Right lobe of liver (tissue), 6 donors: ENCODE results near the gene C5. TPM values are rescaled to one million over a fixed set of nuclear protein-coding genes. Genes with fewer than 3 reads are reported as not detected.
A peak's percentile ranks its signal among the peaks of the same experiment; 100 is the strongest.

Source experiments
- ATAC-seq, 4 donors: fragments of 200-7000 bp; cut with Tn5 transposase; one replicate each; pipeline ENCODE4 v1.9.1; 2020; ENCODE audit warnings: mild to moderate bottlenecking in 4 of 4, moderate library complexity in 4 of 4
- DNase-seq, 3 donors: peaks; one replicate each; pipeline ENCODE4 v3.0.0-alpha.2; 2020
- H3K27ac ChIP-seq, 3 donors: fragments of 200-600 bp; one replicate each; pipeline ENCODE4 v1.8.0; 2022
- H3K27me3 ChIP-seq, 2 donors: fragments of 200-600 bp; one replicate each; pipeline ENCODE4 v1.8.0; 2022
- H3K36me3 ChIP-seq, 4 donors: fragments of 200-600 bp; sonication (generic) in 1 of 4; one replicate each; pipeline versions ENCODE4 v1.5.1 to v1.8.0; 2017 to 2022; ENCODE audit warnings: control low read depth in 1 of 4
- H3K4me1 ChIP-seq, 4 donors: fragments of 200-600 bp; sonication (generic) in 1 of 4; one replicate each; pipeline versions ENCODE4 v1.5.1 to v1.8.0; 2017 to 2022; ENCODE audit warnings: control low read depth in 1 of 4
- H3K4me3 ChIP-seq, 3 donors: fragments of 200-600 bp; one replicate each; pipeline ENCODE4 v1.8.0; 2022
- H3K9me3 ChIP-seq, 4 donors: fragments of 200-600 bp; sonication (generic) in 1 of 4; one replicate each; pipeline versions ENCODE4 v1.5.1 to v1.8.0; 2017 to 2022; ENCODE audit warnings: control low read depth in 1 of 4
- CTCF ChIP-seq, 4 donors: fragments of 200-600 bp in 3 of 4; fragments of 450-650 bp in 1 of 4; IDR thresholded peaks; one replicate each; pipeline versions ENCODE4 v1.5.1 to v1.8.0; 2016 to 2022; ENCODE audit warnings: antibody characterized with exemption in 4 of 4, mild to moderate bottlenecking in 2 of 4
- POLR2A ChIP-seq: fragments of 450-650 bp; IDR thresholded peaks from one replicate; pipeline ENCODE4 v1.6.1; 2017; ENCODE audit warnings: antibody characterized with exemption, mild to moderate bottlenecking
- WGBS: methylation state at CpG from one replicate; pipeline ENCODE4 v1.1.6; 2018; ENCODE audit warnings: low coverage, low lambda C conversion rate; ENCODE audit not compliant: insufficient coverage; ENCODE audit errors: missing lambda C conversion rate; 5-methylcytosine and 5-hydroxymethylcytosine counted together
- intact Hi-C, 2 donors: fragments of 100-400 bp; cut with DNase I; formaldehyde crosslinking; loops; one replicate each; pipeline versions ENCODE4 v1.11.2 to v1.14.1; 2022
- total RNA-seq, 6 experiments: library from RNA; depleted of rRNA in 2 of 6; stranded (reverse); fragments of >200 nt in 2 of 6; fragmentation: NEBNext Ultra II Directional in 3 of 6; extraction: Animal tissue kit (Norgen Biotek cat#: 25700) in 3 of 6; gene quantifications; one replicate each; pipeline versions ENCODE4 v1.1.0 to v1.2.4, GENCODE V29; 2016 to 2023
- donor health status: DM: no; HTN: yes; CAD: no.
- donor health status: DM: no; HTN: no; CAD: no.
- donor health status: DM: no; HTN: no; CAD: no.
- donor health status: DM: no; HTN: yes; CAD: no.
- donor health status: DM: no; HTN: yes; CAD: no.

The C5 gene
- total RNA-seq, 6 experiments from 2014 or later: 251 to 616 (median 411) TPM

- WGBS: 80% methylated on average over 2 of the region's 8 CpGs
- Histone ChIP-seq H3K9me3 (no peaks in the 10 kb centered on the region), H3K4me1 (peaks cover 0 to 18% (median 3%) of the 10 kb centered on the region in 4 donors), H3K4me3 (no peak overlapping the region), H3K36me3 (no peaks in the 10 kb centered on the region), H3K27ac (peak overlapping the region in 1 of 3 donors; percentile 39), H3K27me3 (no peaks in the 10 kb centered on the region)
- TF ChIP-seq POLR2A (no peak), CTCF (IDR thresholded peaks at IDR 0.05) (no peak)
- no peak for DNase-seq
- intact Hi-C loops: no loop called here
- no peak for ATAC-seq
Observed at GRCh38 chr9:120916991-120917880, 132.8 kb downstream of the C5 start.

- TF ChIP-seq POLR2A: no peak
- TF ChIP-seq CTCF (IDR thresholded peaks at IDR 0.05): peak; percentile 13 to 43 (median 25)
- H3K9me3 ChIP-seq: no peaks in the 10 kb centered on the region
- DNase-seq: peak in 2 of 3 donors; percentile 39 to 63
- H3K27ac ChIP-seq: peak overlapping the region in 1 of 3 donors; percentile 39
- no peak overlapping the region for H3K4me3 ChIP-seq
- no peaks in the 10 kb centered on the region for H3K36me3 ChIP-seq
- no peaks in the 10 kb centered on the region for H3K27me3 ChIP-seq
- H3K4me1 ChIP-seq: peaks cover 0 to 18% (median 3%) of the 10 kb centered on the region in 4 donors
- WGBS: 5% methylated on average over 3 of the region's 3 CpGs
- intact Hi-C loops: no loop called here
- ATAC-seq: peak; percentile 72 to 83 (median 76)
Observed at GRCh38 chr9:120916588-120916987, 133.5 kb downstream of the C5 start.

- TF ChIP-seq CTCF (IDR thresholded peaks at IDR 0.05) (no peak), POLR2A (no peak)
- DNase-seq (no peak), ATAC-seq (no peak)
- H3K9me3 ChIP-seq: no peaks in the 10 kb centered on the region
- intact Hi-C loops: no loop called here
- H3K27me3 ChIP-seq: no peaks in the 10 kb centered on the region
- no peak overlapping the region for H3K4me3 ChIP-seq
- WGBS: 53% methylated on average over 5 of the region's 5 CpGs
- no peaks in the 10 kb centered on the region for H3K36me3 ChIP-seq
- H3K4me1 ChIP-seq: peaks cover 0 to 18% (median 3%) of the 10 kb centered on the region in 4 donors
- peak overlapping the region in 1 of 3 donors; percentile 39 for H3K27ac ChIP-seq
Observed at GRCh38 chr9:120915854-120916470, 134.1 kb downstream of the C5 start.

- intact Hi-C loops: no loop called here
- no peak overlapping the region for H3K4me3 ChIP-seq
- H3K36me3 ChIP-seq: no peaks in the 10 kb centered on the region
- no peak overlapping the region for H3K27ac ChIP-seq
- WGBS: 92% methylated on average over 4 of the region's 6 CpGs
- H3K9me3 ChIP-seq: no peaks in the 10 kb centered on the region
- TF ChIP-seq CTCF (IDR thresholded peaks at IDR 0.05) (no peak), POLR2A (no peak)
- ATAC-seq (no peak), DNase-seq (no peak)
- H3K4me1 ChIP-seq: peaks cover 0 to 10% (median 3%) of the 10 kb centered on the region in 4 donors
- H3K27me3 ChIP-seq: no peaks in the 10 kb centered on the region
Observed at GRCh38 chr9:120914953-120915352, 135.1 kb downstream of the C5 start.
